Sigmoid colon (tissue), 7 donors: Measurements from ENCODE around the gene NACC2. TPM values are rescaled to one million over a fixed set of nuclear protein-coding genes. Genes with fewer than 3 reads are reported as not detected.

Experiments
- DNase-seq: peaks from one replicate; pipeline ENCODE4 v3.0.0-alpha.2; 2019
- H3K27ac ChIP-seq, 4 donors: fragments of 200-600 bp; sonication (generic); one replicate each; pipeline ENCODE4 v1.5.1; 2016 to 2019; ENCODE audit warnings: mild to moderate bottlenecking in 1 of 4
- H3K27me3 ChIP-seq, 3 donors: fragments of 200-600 bp; sonication (generic); one replicate each; pipeline ENCODE4 v1.5.1; 2019; ENCODE audit warnings: mild to moderate bottlenecking in 1 of 3
- H3K36me3 ChIP-seq, 4 donors: fragments of 200-600 bp; sonication (generic); one replicate each; pipeline ENCODE4 v1.5.1; 2016 to 2019
- H3K4me1 ChIP-seq, 4 donors: fragments of 200-600 bp; sonication (generic); one replicate each; pipeline ENCODE4 v1.5.1; 2017 to 2019
- H3K4me3 ChIP-seq, 4 donors: fragments of 200-600 bp; sonication (generic); one replicate each; pipeline ENCODE4 v1.5.1; 2017 to 2019; ENCODE audit warnings: mild to moderate bottlenecking in 2 of 4, moderate library complexity in 1 of 4
- H3K9me3 ChIP-seq, 4 donors: fragments of 200-600 bp in 3 of 4; sonication (generic) in 3 of 4; one replicate each; pipeline versions ENCODE4 v1.5.1 to v1.6.1; 2013 to 2019
- CTCF ChIP-seq, 4 experiments: fragments of 450-650 bp in 3 of 4; fragments of 200-600 bp in 1 of 4; IDR thresholded peaks; one replicate each; pipeline ENCODE4 v1.5.1; 2016 to 2019; ENCODE audit warnings: antibody characterized with exemption in 4 of 4, mild to moderate bottlenecking in 3 of 4, moderate library complexity in 2 of 4
- EP300 ChIP-seq, 4 donors: sonication (generic); formaldehyde crosslinking; IDR thresholded peaks; one replicate each; pipeline ENCODE4 v1.6.1; 2017; ENCODE audit warnings: antibody characterized with exemption in 4 of 4
- POLR2A ChIP-seq, 2 donors: fragments of 450-650 bp; IDR thresholded peaks; one replicate each; pipeline ENCODE4 v1.6.1; 2016; ENCODE audit warnings: antibody characterized with exemption in 2 of 2, mild to moderate bottlenecking in 2 of 2, moderate library complexity in 2 of 2
- POLR2AphosphoS5 ChIP-seq, 4 donors: sonication (generic); formaldehyde crosslinking; IDR thresholded peaks; one replicate each; pipeline ENCODE4 v1.6.1; 2017; ENCODE audit warnings: antibody characterized with exemption in 4 of 4
- WGBS, 2 donors: extraction: QIAGEN DNeasy Blood & Tissue Kit; methylation state at CpG; one replicate each; pipeline ENCODE4 v1.1.7; 2013; 5-methylcytosine and 5-hydroxymethylcytosine counted together
- intact Hi-C: fragments of 100-400 bp; cut with DNase I; formaldehyde crosslinking; loops from one replicate; pipeline ENCODE4 v1.15.1; 2023
- polyA plus RNA-seq, 3 donors: library from polyadenylated mRNA; stranded (reverse); fragments of 200-250 nt; gene quantifications; one replicate each; pipeline ENCODE4 v1.2.3, GENCODE V29; 2013
- total RNA-seq, 4 donors: library from RNA; depleted of rRNA; stranded (reverse); fragments of >200 nt; gene quantifications; one replicate each; pipeline ENCODE4 v1.1.0, GENCODE V29; 2016
- donor health status: healthy with polysubstance abuse.
- donor health status: Bipolar disorder and iron deficiency.
- donor health status: healthy.

The NACC2 gene
- total and polyA plus RNA-seq, 7 donors = 3.6 to 80.0 (median 41.6) TPM

GRCh38 chr9:135958485-135958884 lies 136.6 kb downstream of the NACC2 start:
- WGBS, 2 donors = 75 to 89% methylated on average over 12 of the region's 12 CpGs
- TF ChIP-seq POLR2A (IDR thresholded peaks at IDR 0.05) (no peak), POLR2AphosphoS5 (IDR thresholded peaks at IDR 0.05) (no peak), EP300 (IDR thresholded peaks at IDR 0.05) (no peak), CTCF (IDR thresholded peaks at IDR 0.05) (no peak)
- Histone ChIP-seq H3K36me3 (peaks cover 1 to 17% (median 11%) of the 10 kb centered on the region in 4 donors), H3K9me3 (no peaks in the 10 kb centered on the region), H3K4me3 (no peak overlapping the region), H3K27ac (no peak overlapping the region), H3K27me3 (no peaks in the 10 kb centered on the region), H3K4me1 (peaks cover 0 to 29% (median 21%) of the 10 kb centered on the region in 4 donors)
- intact Hi-C loops = no loop called here
- DNase-seq = no peak

GRCh38 chr9:135957431-135957830 lies 137.7 kb downstream of the NACC2 start:
- H3K27ac ChIP-seq = no peak overlapping the region
- H3K36me3 ChIP-seq = peaks cover 5 to 28% (median 17%) of the 10 kb centered on the region in 4 donors
- TF ChIP-seq POLR2AphosphoS5 (IDR thresholded peaks at IDR 0.05) = no peak
- no peak for TF ChIP-seq CTCF (IDR thresholded peaks at IDR 0.05)
- no peak for TF ChIP-seq POLR2A (IDR thresholded peaks at IDR 0.05)
- no peak for TF ChIP-seq EP300 (IDR thresholded peaks at IDR 0.05)
- H3K4me3 ChIP-seq = no peak overlapping the region
- WGBS, 2 donors = 93 to 94% methylated on average over 9 of the region's 9 CpGs
- no peak for DNase-seq
- no peaks in the 10 kb centered on the region for H3K27me3 ChIP-seq
- H3K4me1 ChIP-seq = peaks cover 0 to 29% (median 21%) of the 10 kb centered on the region in 4 donors
- intact Hi-C loops = no loop called here
- no peaks in the 10 kb centered on the region for H3K9me3 ChIP-seq

- DNase-seq = no peak
- intact Hi-C loops = no loop called here
- WGBS, 2 donors = 93 to 94% methylated on average over 8 of the region's 8 CpGs
- no peak for TF ChIP-seq EP300 (IDR thresholded peaks at IDR 0.05)
- no peak for TF ChIP-seq POLR2AphosphoS5 (IDR thresholded peaks at IDR 0.05)
- TF ChIP-seq POLR2A (IDR thresholded peaks at IDR 0.05) = no peak
- no peak for TF ChIP-seq CTCF (IDR thresholded peaks at IDR 0.05)
- Histone ChIP-seq H3K27me3 (no peaks in the 10 kb centered on the region), H3K9me3 (no peaks in the 10 kb centered on the region), H3K36me3 (peaks cover 5 to 34% (median 24%) of the 10 kb centered on the region in 4 donors), H3K4me3 (no peak overlapping the region), H3K4me1 (peaks cover 0 to 28% (median 20%) of the 10 kb centered on the region in 4 donors), H3K27ac (no peak overlapping the region)
Observed at GRCh38 chr9:135956802-135957174, 138.3 kb downstream of the NACC2 start.

Other genes starting within 250 kb of the NACC2 start
- 10 to 100 TPM; 19.4 to 37.7 (median 21.2) TPM for gene CAMSAP1, start 187.7 kb downstream of the NACC2 start, total RNA-seq
- gene CAMSAP1, start 187.7 kb downstream of the NACC2 start, polyA plus RNA-seq = 1 to 10 TPM; 2.3 to 6.1 (median 2.4) TPM
- 10 to 100 TPM; 57.4 to 80.9 (median 67.3) TPM for gene UBAC1, start 133.9 kb downstream of the NACC2 start, total RNA-seq
- gene UBAC1, start 133.9 kb downstream of the NACC2 start, polyA plus RNA-seq = 10 to 100 TPM; 60.8 to 76.3 (median 71.8) TPM
- gene TMEM250, start 23.6 kb upstream of the NACC2 start, total RNA-seq = 10 to 100 TPM; 23.7 to 35.6 (median 30.2) TPM
- gene TMEM250, start 23.6 kb upstream of the NACC2 start, polyA plus RNA-seq = 10 to 100 TPM; 25.4 to 48.4 (median 27.6) TPM
- gene LHX3, start 109.8 kb upstream of the NACC2 start, total RNA-seq = not detected
- gene LHX3, start 109.8 kb upstream of the NACC2 start, polyA plus RNA-seq = not detected
- 1 to 10 TPM; 3.2 to 6.4 (median 4.8) TPM for gene QSOX2, start 150.5 kb upstream of the NACC2 start, total RNA-seq
- 10 to 100 TPM in 1 of 3 donors, under 1 TPM in 2; 0.60 to 10.1 (median 0.69) TPM for gene QSOX2, start 150.5 kb upstream of the NACC2 start, polyA plus RNA-seq
- gene CCDC187, start 208.8 kb upstream of the NACC2 start, total RNA-seq = not detected
- gene CCDC187, start 208.8 kb upstream of the NACC2 start, polyA plus RNA-seq = under 1 TPM in 1 of 3 donors, not detected in 2; 0.32 TPM
- gene GPSM1, start 232.2 kb upstream of the NACC2 start, total RNA-seq = 10 to 100 TPM in 2 of 4 donors, 1 to 10 TPM in 2; 5.0 to 16.1 (median 12.2) TPM
- gene GPSM1, start 232.2 kb upstream of the NACC2 start, polyA plus RNA-seq = 1 to 10 TPM; 2.3 to 4.8 (median 2.4) TPM